Lung (tissue), 12 donors: ENCODE data around the gene IFT57. TPM values are rescaled to one million over a fixed set of nuclear protein-coding genes. Genes with fewer than 3 reads are reported as not detected.
A peak's percentile ranks its signal among the peaks of the same experiment; 100 is the strongest.

Experiments
- ATAC-seq: fragments of 200-7000 bp; cut with Tn5 transposase; one replicate; pipeline ENCODE4 v1.9.1; 2020; ENCODE audit warnings: moderate number of reproducible peaks; ENCODE audit not compliant: insufficient read depth, low FRiP score
- DNase-seq, 3 donors: peaks; one replicate each; pipeline ENCODE4 v3.0.0-alpha.2; 2013 to 2017
- H3K27ac ChIP-seq, 2 donors: one replicate each; pipeline ENCODE4 v1.5.1; 2013; ENCODE audit warnings: mild to moderate bottlenecking in 2 of 2, moderate library complexity in 2 of 2, control low read depth in 1 of 2, inconsistent platforms in 1 of 2, low read depth in 1 of 2, low read length in 1 of 2
- H3K27me3 ChIP-seq, 3 donors: one replicate each; pipeline ENCODE4 v1.5.1; 2013; ENCODE audit warnings: low read length in 2 of 3; ENCODE audit not compliant: control insufficient read depth in 3 of 3, insufficient read depth in 3 of 3
- H3K36me3 ChIP-seq, 4 donors: one replicate each; pipeline ENCODE4 v1.5.1; 2013; ENCODE audit warnings: low read length in 4 of 4, mild to moderate bottlenecking in 1 of 4, moderate library complexity in 1 of 4; ENCODE audit not compliant: control insufficient read depth in 4 of 4, insufficient read depth in 4 of 4
- H3K4me1 ChIP-seq, 5 donors: one replicate each; pipeline ENCODE4 v1.5.1; 2013; ENCODE audit warnings: low read length in 5 of 5, mild to moderate bottlenecking in 2 of 5, moderate library complexity in 1 of 5; ENCODE audit not compliant: control insufficient read depth in 5 of 5, insufficient read depth in 5 of 5
- H3K4me3 ChIP-seq: one replicate; pipeline ENCODE4 v1.5.1; 2013; ENCODE audit warnings: mild to moderate bottlenecking, control low read depth, moderate library complexity
- H3K9ac ChIP-seq, 2 donors: one replicate each; pipeline ENCODE4 v1.5.1; 2013; ENCODE audit warnings: low read length in 2 of 2, control low read depth in 1 of 2; ENCODE audit not compliant: insufficient read depth in 1 of 2
- H3K9me3 ChIP-seq, 4 donors: one replicate each; pipeline ENCODE4 v1.5.1; 2013; ENCODE audit warnings: low read length in 3 of 4, mild to moderate bottlenecking in 1 of 4, moderate library complexity in 1 of 4; ENCODE audit not compliant: control insufficient read depth in 4 of 4, insufficient read depth in 3 of 4
- CTCF ChIP-seq: IDR thresholded peaks from 2 replicates; pipeline ENCODE4 v1.5.1; 2012; ENCODE audit warnings: mild to moderate bottlenecking; ENCODE audit errors: control extremely low read depth, extremely low read depth
- WGBS, 2 donors: extraction: QIAGEN DNeasy Blood & Tissue Kit; methylation state at CpG; one replicate each; pipeline ENCODE4 v1.1.7; 2013; 5-methylcytosine and 5-hydroxymethylcytosine counted together
- polyA plus RNA-seq, 2 donors: library from polyadenylated mRNA; stranded (reverse); fragments of 200-250 nt; gene quantifications; one replicate each; pipeline ENCODE4 v1.2.1, GENCODE V29; 2013
- total RNA-seq, 2 donors: library from RNA; depleted of rRNA in 1 of 2; stranded (reverse); fragments of >200 nt in 1 of 2; gene quantifications; one replicate each; pipeline ENCODE4 v1.2.1, GENCODE V29; 2014 to 2021
- donor health status: control.
- donor health status: control.
- donor health status: Bipolar disorder and iron deficiency.
- donor health status: healthy.
- donor health status: DM: yes; HTN: yes; CAD: no.

IFT57 gene
- total and polyA plus RNA-seq, 4 donors, result 66.1 to 205 (median 129) TPM

GRCh38 chr3:108125550-108126071 is 96.6 kb downstream of the IFT57 start:
- Histone ChIP-seq H3K9ac (no peak overlapping the region), H3K36me3 (no peaks in the 10 kb centered on the region), H3K27me3 (no peaks in the 10 kb centered on the region), H3K4me3 (no peak overlapping the region), H3K4me1 (peaks cover 0 to 7% (median 0%) of the 10 kb centered on the region in 5 donors), H3K27ac (no peak overlapping the region), H3K9me3 (no peaks in the 10 kb centered on the region)
- no peak for TF ChIP-seq CTCF
- DNase-seq (peak in 2 of 3 donors; percentile 27 to 39), ATAC-seq (no peak)
- WGBS, 2 donors, result 27 to 59% methylated on average over 6 of the region's 6 CpGs

- Histone ChIP-seq H3K4me3 (no peak overlapping the region), H3K36me3 (no peaks in the 10 kb centered on the region), H3K4me1 (peaks cover 0 to 7% (median 0%) of the 10 kb centered on the region in 5 donors), H3K27ac (no peak overlapping the region), H3K9ac (no peak overlapping the region), H3K9me3 (no peaks in the 10 kb centered on the region), H3K27me3 (no peaks in the 10 kb centered on the region)
- TF ChIP-seq CTCF, result no peak
- no peak for ATAC-seq
- DNase-seq, result no peak
- WGBS, 2 donors, result 60 to 81% methylated on average over 4 of the region's 4 CpGs
Measured at GRCh38 chr3:108125153-108125543, 97.1 kb downstream of the IFT57 start.

- H3K36me3 ChIP-seq, result no peaks in the 10 kb centered on the region
- peak overlapping the region in 1 of 2 donors; percentile 40 for H3K27ac ChIP-seq
- no peak for DNase-seq
- no peak for TF ChIP-seq CTCF
- no peaks in the 10 kb centered on the region for H3K27me3 ChIP-seq
- no peak overlapping the region for H3K9ac ChIP-seq
- peak; percentile 23 for ATAC-seq
- no peak overlapping the region for H3K4me3 ChIP-seq
- WGBS, 2 donors, result 24 to 50% methylated on average over 10 of the region's 10 CpGs
- H3K9me3 ChIP-seq, result no peaks in the 10 kb centered on the region
- peaks cover 0 to 7% (median 0%) of the 10 kb centered on the region in 5 donors for H3K4me1 ChIP-seq
Measured at GRCh38 chr3:108124337-108125152, 97.7 kb downstream of the IFT57 start.
